ENCODE measurements around the gene LINGO4. TPM values are rescaled to one million over a fixed set of nuclear protein-coding genes. Genes with fewer than 3 reads are reported as not detected.

The LINGO4 gene
- total and polyA plus RNA-seq, 2 of the 13 experiments (the other 11 are each of a cell fraction or from before 2014, with no cell fraction given), result 0.02 to 0.05 TPM

GRCh38 chr1:151814426-151814825 lies 9.2 kb upstream of the LINGO4 start:
- no peak for FAIRE-seq
- Histone ChIP-seq H3K27ac (ENCODE audit: extremely low read length, insufficient read depth, low read length) (no peak overlapping the region), H3K27me3 (ENCODE audit: control insufficient read depth in 1 of 2, insufficient read depth in 2 of 2, low read length in 2 of 2) (no peaks in the 10 kb centered on the region), H3K79me2 (ENCODE audit: insufficient read depth, low read length) (no peaks in the 10 kb centered on the region), H3K9me3 (ENCODE audit: low read length) (no peaks in the 10 kb centered on the region), H4K20me1 (ENCODE audit: insufficient read depth, low read length) (no peaks in the 10 kb centered on the region), H3K4me1 (ENCODE audit: insufficient read depth, low read length) (peaks cover 7% of the 10 kb centered on the region; the same call in 1 of the 2 replicates), H3K36me3 (replicated peaks in 1 of 2; ENCODE audit: control insufficient read depth in 1 of 2, insufficient read depth in 2 of 2, low read length in 2 of 2) (no peaks in the 10 kb centered on the region), H2AFZ (ENCODE audit: low read length) (no peak overlapping the region), H3K9ac (ENCODE audit: insufficient read depth, low read depth, low read length) (no peak overlapping the region), H3K4me2 (ENCODE audit: low read depth, low read length) (no peak overlapping the region), H3K4me3 (replicated peaks in 1 of 3; ENCODE audit: insufficient read depth in 1 of 3, low read depth in 2 of 3, low read length in 3 of 3) (no peak overlapping the region)
- no peak for DNase-seq (ENCODE audit: low spot score)
- no peak for TF ChIP-seq MXD1 (CRISPR knock-in tag; IDR thresholded peaks at IDR 0.05)
- no peak for TF ChIP-seq KDM5B (CRISPR knock-in tag; IDR thresholded peaks at IDR 0.05; ENCODE audit: borderline replicate concordance)
- TF ChIP-seq NR2F2 (IDR thresholded peaks at IDR 0.05; ENCODE audit: borderline replicate concordance, low read depth), result no peak
- no peak for TF ChIP-seq MYPOP (CRISPR knock-in tag; IDR thresholded peaks at IDR 0.05)
- TF ChIP-seq ZNF552 (CRISPR knock-in tag; IDR thresholded peaks at IDR 0.05; ENCODE audit: borderline replicate concordance), result no peak
- TF ChIP-seq EED (CRISPR knock-in tag; IDR thresholded peaks at IDR 0.05), result no peak
- TF ChIP-seq ZGPAT (CRISPR knock-in tag; IDR thresholded peaks at IDR 0.05), result no peak
- no peak for TF ChIP-seq MLX (CRISPR knock-in tag; IDR thresholded peaks at IDR 0.05)
- TF ChIP-seq KMT2A (CRISPR knock-in tag; IDR thresholded peaks at IDR 0.05), result no peak
- 94% methylated on average over 8 of the region's 15 CpGs for WGBS (ENCODE audit: low lambda C conversion rate)
- in situ Hi-C loops (cut with HindIII; ENCODE audit: extremely low pct_ligation_motif_present, low pct_unique_long_range_greater_than_20kb), result no loop called here
- no peak for ATAC-seq
- BruUV-seq (replicated peaks), result no TSS peak
- CTCF ChIA-PET (ENCODE audit: low intra/inter-chr PET ratio, low total read pairs), result no interaction called here
- POLR2A ChIA-PET, result no interaction called here
- intact Hi-C loops (cut with micrococcal nuclease; ENCODE audit: unreplicated experiment), result no loop called here

Data from HepG2 (cell line).